RWPE2 (cell line): Measurements from ENCODE around the gene IFNK.

Source experiments
- ATAC-seq: fragments of 200-7000 bp; cut with Tn5 transposase; 3 replicates; pipeline ENCODE4 v1.9.1; 2021; ENCODE audit warnings: low read depth
- DNase-seq: peaks from one replicate; pipeline ENCODE4 v3.0.0-alpha.2; 2020; ENCODE audit warnings: low spot score
- H3K27ac ChIP-seq: fragments of 450-650 bp; 2 replicates; pipeline ENCODE4 v1.5.1; 2017; ENCODE audit warnings: mild to moderate bottlenecking; ENCODE audit not compliant: poor library complexity, severe bottlenecking
- H3K27me3 ChIP-seq: fragments of 250-450 bp; sonication (Bioruptor Pico); 2 replicates; pipeline ENCODE4 v1.5.1; 2021; ENCODE audit warnings: mild to moderate bottlenecking, moderate library complexity; ENCODE audit not compliant: insufficient read depth, poor library complexity, severe bottlenecking
- H3K36me3 ChIP-seq: fragments of 250-450 bp; sonication (Bioruptor Pico); 2 replicates; pipeline ENCODE4 v1.5.1; 2020; ENCODE audit warnings: low read depth, mild to moderate bottlenecking, moderate library complexity
- H3K4me1 ChIP-seq: fragments of 250-450 bp; sonication (Bioruptor Pico); 2 replicates; pipeline ENCODE4 v1.5.1; 2021; ENCODE audit warnings: mild to moderate bottlenecking, moderate library complexity; ENCODE audit not compliant: insufficient read depth, poor library complexity, severe bottlenecking
- H3K4me3 ChIP-seq: fragments of 250-450 bp; sonication (Bioruptor Pico); 2 replicates; pipeline ENCODE4 v1.5.1; 2021; ENCODE audit warnings: mild to moderate bottlenecking, moderate library complexity; ENCODE audit not compliant: severe bottlenecking
- H3K9me3 ChIP-seq: fragments of 250-450 bp; sonication (Bioruptor Pico); 2 replicates; pipeline ENCODE4 v1.5.1; 2021; ENCODE audit warnings: mild to moderate bottlenecking, moderate library complexity; ENCODE audit not compliant: severe bottlenecking
- TF ChIP-seq, protein P1 (sequence below): fragments of 450-650 bp; IDR thresholded peaks from one replicate; pipeline ENCODE4 v1.5.1; 2017; ENCODE audit warnings: mild to moderate bottlenecking, moderate library complexity; ENCODE audit not compliant: poor library complexity, severe bottlenecking

IFNK gene, protein sequence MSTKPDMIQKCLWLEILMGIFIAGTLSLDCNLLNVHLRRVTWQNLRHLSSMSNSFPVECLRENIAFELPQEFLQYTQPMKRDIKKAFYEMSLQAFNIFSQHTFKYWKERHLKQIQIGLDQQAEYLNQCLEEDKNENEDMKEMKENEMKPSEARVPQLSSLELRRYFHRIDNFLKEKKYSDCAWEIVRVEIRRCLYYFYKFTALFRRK

DNA sequence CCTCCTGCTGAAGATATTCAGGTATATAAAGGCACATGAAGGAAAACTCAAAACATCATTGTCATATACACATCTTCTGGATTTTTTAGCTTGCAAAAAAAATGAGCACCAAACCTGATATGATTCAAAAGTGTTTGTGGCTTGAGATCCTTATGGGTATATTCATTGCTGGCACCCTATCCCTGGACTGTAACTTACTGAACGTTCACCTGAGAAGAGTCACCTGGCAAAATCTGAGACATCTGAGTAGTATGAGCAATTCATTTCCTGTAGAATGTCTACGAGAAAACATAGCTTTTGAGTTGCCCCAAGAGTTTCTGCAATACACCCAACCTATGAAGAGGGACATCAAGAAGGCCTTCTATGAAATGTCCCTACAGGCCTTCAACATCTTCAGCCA is at the start of gene IFNK:
Gene IFNK (plus strand): TSS at position 55 of the 400 bp plus-strand sequence. CDS start 47 bp downstream, at position 102.
- Histone ChIP-seq H3K36me3 (peaks cover 12% of the 10 kb centered on the region), H3K4me3 (peak within 1 kb of the TSS; percentile 10), H3K27me3 (no peaks in the 10 kb centered on the region), H3K4me1 (peaks cover 71% of the 10 kb centered on the region), H3K27ac (peak within 1 kb of the TSS; percentile 99), H3K9me3 (no peaks in the 10 kb centered on the region)
- ATAC-seq (peak; percentile 3; the same call in 1 of the 3 replicates), DNase-seq (no peak)
- TF ChIP-seq, protein P1, sequence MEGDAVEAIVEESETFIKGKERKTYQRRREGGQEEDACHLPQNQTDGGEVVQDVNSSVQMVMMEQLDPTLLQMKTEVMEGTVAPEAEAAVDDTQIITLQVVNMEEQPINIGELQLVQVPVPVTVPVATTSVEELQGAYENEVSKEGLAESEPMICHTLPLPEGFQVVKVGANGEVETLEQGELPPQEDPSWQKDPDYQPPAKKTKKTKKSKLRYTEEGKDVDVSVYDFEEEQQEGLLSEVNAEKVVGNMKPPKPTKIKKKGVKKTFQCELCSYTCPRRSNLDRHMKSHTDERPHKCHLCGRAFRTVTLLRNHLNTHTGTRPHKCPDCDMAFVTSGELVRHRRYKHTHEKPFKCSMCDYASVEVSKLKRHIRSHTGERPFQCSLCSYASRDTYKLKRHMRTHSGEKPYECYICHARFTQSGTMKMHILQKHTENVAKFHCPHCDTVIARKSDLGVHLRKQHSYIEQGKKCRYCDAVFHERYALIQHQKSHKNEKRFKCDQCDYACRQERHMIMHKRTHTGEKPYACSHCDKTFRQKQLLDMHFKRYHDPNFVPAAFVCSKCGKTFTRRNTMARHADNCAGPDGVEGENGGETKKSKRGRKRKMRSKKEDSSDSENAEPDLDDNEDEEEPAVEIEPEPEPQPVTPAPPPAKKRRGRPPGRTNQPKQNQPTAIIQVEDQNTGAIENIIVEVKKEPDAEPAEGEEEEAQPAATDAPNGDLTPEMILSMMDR = no peak

DNA sequence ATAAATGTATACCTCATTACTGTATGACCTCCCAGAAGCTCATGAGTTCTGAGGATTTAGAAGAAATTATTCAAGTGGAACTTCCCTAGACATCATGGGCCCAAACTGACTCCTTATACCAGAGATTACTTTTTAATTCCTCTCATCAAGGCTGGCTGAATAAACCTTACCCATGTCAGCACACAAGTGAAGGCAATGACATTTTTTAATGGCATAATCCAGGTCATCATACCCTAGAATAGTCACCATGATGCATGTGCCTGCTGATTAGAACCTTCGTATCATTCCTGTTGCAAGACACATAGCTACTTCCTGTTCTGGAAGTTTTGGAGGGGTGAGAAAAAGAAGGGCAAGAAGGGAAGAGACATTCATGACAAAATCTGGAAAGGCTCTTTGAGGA is 49.8 kb upstream of the IFNK start:
- TF ChIP-seq, protein P1 = no peak
- Histone ChIP-seq H3K27ac (peak overlapping the region; percentile 33), H3K4me1 (peaks cover 18% of the 10 kb centered on the region), H3K27me3 (no peaks in the 10 kb centered on the region), H3K36me3 (peaks cover 20% of the 10 kb centered on the region), H3K9me3 (no peaks in the 10 kb centered on the region), H3K4me3 (no peak overlapping the region)
- ATAC-seq (no peak), DNase-seq (no peak)

DNA sequence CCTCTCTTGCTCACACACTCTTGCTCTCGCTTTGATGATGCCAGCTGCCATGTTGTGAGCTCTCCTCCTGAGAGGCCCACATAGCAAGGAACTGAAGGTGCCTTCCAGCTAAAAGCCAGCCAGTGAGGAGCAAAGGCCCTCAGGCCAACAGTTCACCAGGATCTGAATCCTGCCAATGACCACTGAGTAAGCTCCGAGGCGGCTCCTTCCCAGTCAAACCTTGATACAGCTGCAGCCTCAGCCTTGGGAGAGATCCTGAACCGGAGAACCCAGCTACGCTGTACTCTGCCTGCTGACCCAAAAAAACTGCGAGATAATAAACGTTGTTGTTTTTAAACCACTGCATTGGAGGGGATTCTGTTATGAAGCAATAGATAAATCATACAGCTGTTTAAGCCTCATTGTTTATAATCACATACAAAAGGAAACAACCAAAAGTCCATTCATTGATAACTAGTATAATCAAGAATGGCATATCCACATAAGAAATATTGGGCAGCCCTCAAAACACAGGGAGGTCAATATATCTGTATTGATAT is 49.0 kb upstream of the IFNK start:
- peaks cover 24% of the 10 kb centered on the region for H3K36me3 ChIP-seq
- no peak overlapping the region for H3K4me3 ChIP-seq
- peak overlapping the region; percentile 33 for H3K27ac ChIP-seq
- peaks cover 18% of the 10 kb centered on the region for H3K4me1 ChIP-seq
- no peaks in the 10 kb centered on the region for H3K27me3 ChIP-seq
- H3K9me3 ChIP-seq = no peaks in the 10 kb centered on the region
- ATAC-seq (no peak), DNase-seq (no peak)
- TF ChIP-seq, protein P1 = no peak

DNA sequence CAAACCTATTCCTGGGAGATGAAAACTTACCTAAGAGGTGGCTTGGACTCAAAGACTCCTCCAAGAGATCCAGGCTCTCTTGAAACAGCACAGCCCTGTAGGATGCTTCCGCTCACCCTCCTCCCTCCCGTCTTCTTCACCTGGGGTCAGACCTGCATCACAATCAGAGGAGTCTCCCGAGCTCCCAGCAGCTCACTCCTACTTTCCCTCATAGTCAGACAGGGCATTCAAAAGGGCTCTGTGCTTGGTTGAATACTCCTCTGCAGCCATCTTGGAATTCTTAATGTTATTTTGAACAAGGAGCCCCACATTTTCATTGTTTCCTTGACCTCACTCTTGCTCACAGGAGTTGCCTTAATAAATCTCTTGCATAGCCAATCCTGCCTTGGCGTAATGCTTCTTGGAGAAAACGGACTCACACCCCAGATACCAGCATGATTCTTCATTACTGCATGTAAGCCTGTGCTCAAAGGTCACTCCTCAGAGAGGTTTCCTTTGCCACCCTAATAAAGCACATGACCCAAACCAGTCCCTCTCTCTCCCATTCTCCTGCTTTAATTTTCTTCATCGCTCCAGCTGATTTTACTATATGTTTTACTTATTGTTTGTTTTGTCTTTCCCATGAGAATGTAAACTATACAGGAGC is 47.1 kb upstream of the IFNK start:
- no peaks in the 10 kb centered on the region for H3K9me3 ChIP-seq
- ATAC-seq (no peak), DNase-seq (no peak)
- H3K27ac ChIP-seq = no peak overlapping the region
- no peaks in the 10 kb centered on the region for H3K27me3 ChIP-seq
- H3K4me3 ChIP-seq = no peak overlapping the region
- H3K4me1 ChIP-seq = peaks cover 18% of the 10 kb centered on the region
- peaks cover 24% of the 10 kb centered on the region for H3K36me3 ChIP-seq
- TF ChIP-seq, protein P1 = no peak

DNA sequence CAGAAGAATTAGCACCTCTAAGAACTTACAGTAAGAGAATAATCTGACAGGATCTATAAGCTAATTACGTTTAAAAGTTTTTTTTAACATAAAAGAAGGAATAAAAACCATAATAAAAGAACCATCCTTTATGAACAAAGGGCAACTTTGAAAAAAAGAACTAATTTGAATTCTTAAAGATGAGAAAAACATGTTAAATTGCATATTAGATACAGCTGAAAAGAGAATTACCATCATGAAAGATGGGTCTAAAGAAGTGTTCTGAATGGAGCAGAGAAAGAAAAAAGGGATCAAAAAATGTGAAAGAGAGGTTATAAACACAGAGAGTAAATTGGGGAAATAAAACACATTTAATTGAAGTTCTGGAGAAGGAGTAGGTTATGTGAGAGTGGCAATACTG is 45.8 kb upstream of the IFNK start:
- DNase-seq (no peak), ATAC-seq (no peak)
- Histone ChIP-seq H3K4me1 (peaks cover 12% of the 10 kb centered on the region), H3K4me3 (no peak overlapping the region), H3K27ac (no peak overlapping the region), H3K36me3 (peaks cover 24% of the 10 kb centered on the region), H3K27me3 (no peaks in the 10 kb centered on the region), H3K9me3 (no peaks in the 10 kb centered on the region)
- TF ChIP-seq, protein P1 = no peak
